MCF 10A (cell line): Measurements from ENCODE around the gene ASB2. TPM values are rescaled to one million over a fixed set of nuclear protein-coding genes. Genes with fewer than 3 reads are reported as not detected.

Experiments used
- BruUV-seq: library from RNA; stranded (reverse); fragments of 400-500 nt; replicated peaks from 2 replicates; lab custom pipeline; 2021; lab: Mats Ljungman, UMichigan
- CTCF ChIA-PET: fragments of 300-600 bp; sonication (Branson Sonifier 250); formaldehyde crosslinking; extraction: SDS; loops from one replicate; lab custom pipeline; 2021; ENCODE audit warnings: antibody characterized with exemption, inconsistent platforms; lab: Yijun Ruan, JAX
- POLR2A ChIA-PET: fragments of 300-600, 350-650 bp; sonication (Branson Sonifier 250); formaldehyde crosslinking; extraction: SDS; loops from one replicate; lab custom pipeline; 2020; ENCODE audit warnings: antibody characterized with exemption, inconsistent platforms; lab: Yijun Ruan, JAX
- DNase-seq: peaks from one replicate; pipeline ENCODE4 v3.0.0-alpha.2; 2018; ENCODE audit not compliant: unreplicated experiment
- H3K27ac Mint-ChIP-seq: one replicate; pipeline ENCODE4 v1.8.0; 2022; ENCODE audit warnings: mild to moderate bottlenecking, low read depth, mixed read lengths; ENCODE audit not compliant: unreplicated experiment
- H3K27me3 Mint-ChIP-seq: one replicate; pipeline ENCODE4 v1.8.0; 2022; ENCODE audit warnings: mixed read lengths; ENCODE audit not compliant: insufficient read depth, unreplicated experiment
- H3K36me3 Mint-ChIP-seq: one replicate; pipeline ENCODE4 v1.8.0; 2022; ENCODE audit warnings: mild to moderate bottlenecking, moderate library complexity, mixed read lengths; ENCODE audit not compliant: insufficient read depth, unreplicated experiment
- H3K4me1 Mint-ChIP-seq: one replicate; pipeline ENCODE4 v1.8.0; 2022; ENCODE audit warnings: mixed read lengths; ENCODE audit not compliant: insufficient read depth, unreplicated experiment
- H3K4me3 Mint-ChIP-seq: one replicate; pipeline ENCODE4 v1.8.0; 2022; ENCODE audit warnings: mild to moderate bottlenecking, moderate library complexity, mixed read lengths; ENCODE audit not compliant: unreplicated experiment
- H3K9me3 Mint-ChIP-seq: one replicate; pipeline ENCODE4 v1.8.0; 2022; ENCODE audit warnings: mixed read lengths; ENCODE audit not compliant: unreplicated experiment
- intact Hi-C: fragments of 100-400 bp; cut with micrococcal nuclease; formaldehyde crosslinking; loops from 2 replicates; pipeline ENCODE4 v1.14.1; 2022
- total RNA-seq: library from RNA; stranded (reverse); gene quantifications from 2 replicates; pipeline ENCODE4 v1.2.3, GENCODE V29; 2022
- TF ChIP-seq, protein P1 (sequence below): fragments of 200-600 bp; IDR thresholded peaks from one replicate; pipeline ENCODE4 v1.8.0; 2022; ENCODE audit warnings: antibody characterized with exemption, mild to moderate bottlenecking; ENCODE audit not compliant: unreplicated experiment

The ASB2 gene
- total RNA-seq, 1 experiment from 2014 or later: not detected

DNA sequence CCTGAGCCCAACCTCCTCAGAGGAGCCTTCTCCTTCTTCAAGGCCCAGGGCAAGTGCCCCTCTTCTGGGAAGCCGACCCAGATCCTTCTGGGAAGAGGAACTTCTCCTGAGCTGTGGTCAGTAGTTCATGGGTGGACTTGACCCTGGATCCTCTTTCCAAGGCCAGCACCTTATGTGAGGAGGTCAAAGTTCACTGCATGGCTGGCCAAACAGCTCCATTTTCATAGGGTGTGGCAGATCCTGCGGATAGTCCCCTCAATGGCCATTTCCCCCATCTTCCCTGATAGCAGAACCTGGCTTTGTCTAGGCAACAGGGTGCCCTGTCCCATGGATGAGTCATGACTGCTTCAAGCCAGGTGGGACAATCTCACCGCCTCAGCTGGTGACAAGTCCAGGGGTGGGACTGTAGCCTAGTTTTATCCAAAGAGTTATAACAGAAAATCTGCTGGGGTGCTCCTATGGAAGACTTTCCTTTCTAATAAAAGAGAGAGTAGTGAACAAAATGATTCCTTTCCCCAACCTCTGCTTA lies 10.4 kb downstream of the ASB2 start:
- Mint-ChIP-seq H3K36me3 (no peaks in the 10 kb centered on the region), H3K27me3 (no peaks in the 10 kb centered on the region), H3K9me3 (peaks cover 8% of the 10 kb centered on the region), H3K27ac (no peak overlapping the region), H3K4me3 (no peak overlapping the region), H3K4me1 (peaks cover 13% of the 10 kb centered on the region)
- intact Hi-C loops: no loop called here
- ChIA-PET CTCF (no interaction called here), POLR2A (interaction anchor here (1.4 kb wide), 1 partner anchor 29 kb away, joined by 3 read pairs; no protein-coding TSS in a partner anchor)
- DNase-seq: no peak
- BruUV-seq: no TSS peak
- TF ChIP-seq, protein P1, sequence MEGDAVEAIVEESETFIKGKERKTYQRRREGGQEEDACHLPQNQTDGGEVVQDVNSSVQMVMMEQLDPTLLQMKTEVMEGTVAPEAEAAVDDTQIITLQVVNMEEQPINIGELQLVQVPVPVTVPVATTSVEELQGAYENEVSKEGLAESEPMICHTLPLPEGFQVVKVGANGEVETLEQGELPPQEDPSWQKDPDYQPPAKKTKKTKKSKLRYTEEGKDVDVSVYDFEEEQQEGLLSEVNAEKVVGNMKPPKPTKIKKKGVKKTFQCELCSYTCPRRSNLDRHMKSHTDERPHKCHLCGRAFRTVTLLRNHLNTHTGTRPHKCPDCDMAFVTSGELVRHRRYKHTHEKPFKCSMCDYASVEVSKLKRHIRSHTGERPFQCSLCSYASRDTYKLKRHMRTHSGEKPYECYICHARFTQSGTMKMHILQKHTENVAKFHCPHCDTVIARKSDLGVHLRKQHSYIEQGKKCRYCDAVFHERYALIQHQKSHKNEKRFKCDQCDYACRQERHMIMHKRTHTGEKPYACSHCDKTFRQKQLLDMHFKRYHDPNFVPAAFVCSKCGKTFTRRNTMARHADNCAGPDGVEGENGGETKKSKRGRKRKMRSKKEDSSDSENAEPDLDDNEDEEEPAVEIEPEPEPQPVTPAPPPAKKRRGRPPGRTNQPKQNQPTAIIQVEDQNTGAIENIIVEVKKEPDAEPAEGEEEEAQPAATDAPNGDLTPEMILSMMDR: no peak

DNA sequence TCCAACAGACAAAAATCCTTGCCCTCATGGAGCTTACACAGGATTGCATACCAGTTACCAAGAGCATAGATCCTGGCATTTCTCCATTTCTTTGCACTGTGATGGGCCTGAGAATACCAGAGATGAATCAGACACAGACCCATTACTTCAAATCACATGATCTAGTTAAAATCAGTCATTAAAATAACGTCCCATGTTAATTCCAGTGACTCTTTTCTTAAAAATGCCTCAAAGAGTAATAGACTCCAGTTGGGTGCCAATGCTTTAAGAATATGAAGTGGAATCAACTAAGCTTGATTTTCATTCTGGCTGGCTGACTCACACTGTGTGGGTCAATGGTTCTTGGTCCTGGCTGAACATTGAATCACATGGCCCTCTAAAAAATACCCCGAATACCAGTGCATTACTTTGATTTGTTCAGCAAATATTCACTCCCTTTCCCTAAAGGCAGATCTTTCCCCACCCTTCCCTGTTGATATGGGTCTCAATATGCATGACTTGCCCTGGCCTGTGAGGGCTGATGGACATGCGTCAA lies 11.0 kb downstream of the ASB2 start:
- no TSS peak for BruUV-seq
- ChIA-PET POLR2A (interaction anchor here (1.4 kb wide), 1 partner anchor 28 kb away, joined by 3 read pairs; no protein-coding TSS in a partner anchor), CTCF (interaction anchor here (0.5 kb wide), 1 partner anchor 464 kb away, joined by 3 read pairs; no protein-coding TSS in a partner anchor)
- Mint-ChIP-seq H3K4me3 (no peak overlapping the region), H3K4me1 (peaks cover 13% of the 10 kb centered on the region), H3K9me3 (peaks cover 8% of the 10 kb centered on the region), H3K36me3 (no peaks in the 10 kb centered on the region), H3K27me3 (no peaks in the 10 kb centered on the region), H3K27ac (no peak overlapping the region)
- DNase-seq: peak; percentile 32
- intact Hi-C loops: no loop called here
- TF ChIP-seq, protein P1: no peak

DNA sequence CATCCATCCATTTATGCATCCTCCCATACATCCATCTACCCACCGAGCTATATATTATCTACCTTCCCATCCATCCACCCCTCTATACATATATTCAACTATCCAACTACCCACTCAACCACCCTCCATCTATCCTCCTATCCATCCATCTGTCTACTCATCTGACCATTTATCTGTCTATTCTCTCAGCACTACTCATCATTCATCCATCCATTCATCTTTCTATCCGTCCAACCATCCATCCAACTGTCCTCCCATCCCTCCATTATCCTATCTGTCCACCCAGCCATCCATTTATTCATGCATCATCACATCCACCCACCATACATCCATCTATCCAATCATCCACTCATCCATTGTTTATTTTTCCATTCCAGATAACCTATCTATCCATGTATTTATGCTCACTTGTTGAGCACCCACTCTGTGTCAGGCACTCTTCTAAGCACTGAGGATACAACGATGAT lies 11.5 kb downstream of the ASB2 start:
- TF ChIP-seq, protein P1: no peak
- H3K27ac Mint-ChIP-seq: no peak overlapping the region
- intact Hi-C loops: no loop called here
- CTCF ChIA-PET: no interaction called here
- H3K9me3 Mint-ChIP-seq: peaks cover 8% of the 10 kb centered on the region
- H3K36me3 Mint-ChIP-seq: no peaks in the 10 kb centered on the region
- no peak overlapping the region for H3K4me3 Mint-ChIP-seq
- POLR2A ChIA-PET: interaction anchor here (1.4 kb wide), 1 partner anchor 27 kb away, joined by 3 read pairs; no protein-coding TSS in a partner anchor
- no peaks in the 10 kb centered on the region for H3K27me3 Mint-ChIP-seq
- BruUV-seq: no TSS peak
- H3K4me1 Mint-ChIP-seq: peaks cover 18% of the 10 kb centered on the region
- no peak for DNase-seq

DNA sequence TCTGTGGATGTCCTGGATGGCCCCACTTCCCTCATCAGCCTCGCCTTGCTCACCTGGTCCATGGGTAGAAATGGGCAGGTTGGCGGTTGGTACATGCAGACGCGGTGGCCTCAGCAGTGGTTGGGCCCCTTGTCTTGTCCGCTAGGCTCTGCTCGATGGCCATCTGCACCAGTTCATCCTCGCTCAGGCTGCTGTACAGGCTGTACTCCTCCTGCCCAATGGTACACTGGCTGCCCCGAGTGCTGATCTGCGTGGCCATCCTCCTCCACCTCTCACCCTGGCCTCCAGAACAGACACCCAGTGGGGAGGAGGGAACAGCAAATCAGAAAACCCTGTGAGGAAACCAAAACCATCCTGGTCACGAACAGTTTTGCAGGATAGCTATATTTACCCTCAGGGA lies 12.1 kb downstream of the ASB2 start:
- ChIA-PET POLR2A (no interaction called here), CTCF (no interaction called here)
- H3K27me3 Mint-ChIP-seq: no peaks in the 10 kb centered on the region
- intact Hi-C loops: no loop called here
- TF ChIP-seq, protein P1: no peak
- no TSS peak for BruUV-seq
- peaks cover 8% of the 10 kb centered on the region for H3K9me3 Mint-ChIP-seq
- no peak overlapping the region for H3K27ac Mint-ChIP-seq
- H3K4me3 Mint-ChIP-seq: no peak overlapping the region
- no peak for DNase-seq
- H3K36me3 Mint-ChIP-seq: peaks cover 1% of the 10 kb centered on the region
- peaks cover 24% of the 10 kb centered on the region for H3K4me1 Mint-ChIP-seq
